Vagina (tissue), 2 donors: ENCODE measurements around the gene CARD10. TPM values are rescaled to one million over a fixed set of nuclear protein-coding genes. Genes with fewer than 3 reads are reported as not detected.

Experiments used
- DNase-seq, 2 donors: peaks; one replicate each; pipeline ENCODE4 v3.0.0-alpha.2; 2017; ENCODE audit errors: extremely low spot score in 2 of 2
- H3K27ac ChIP-seq: fragments of 200-600 bp; sonication (generic); one replicate; pipeline ENCODE4 v1.5.1; 2019
- H3K27me3 ChIP-seq: fragments of 200-600 bp; sonication (generic); one replicate; pipeline ENCODE4 v1.5.1; 2019
- H3K36me3 ChIP-seq, 2 donors: fragments of 200-600 bp; sonication (generic); one replicate each; pipeline ENCODE4 v1.5.1; 2017 to 2019
- H3K4me1 ChIP-seq: fragments of 200-600 bp; sonication (generic); one replicate; pipeline ENCODE4 v1.5.1; 2019
- H3K4me3 ChIP-seq, 2 donors: fragments of 200-600 bp; sonication (generic); 1 replicate in 1 of 2; 2 replicates in 1 of 2; pipeline ENCODE4 v1.5.1; 2016 to 2019
- H3K9me3 ChIP-seq: fragments of 200-600 bp; sonication (generic); one replicate; pipeline ENCODE4 v1.5.1; 2019
- CTCF ChIP-seq, 3 experiments: fragments of 450-650 bp in 2 of 3; fragments of 200-600 bp in 1 of 3; sonication (generic) in 1 of 3; IDR thresholded peaks; one replicate each; pipeline ENCODE4 v1.5.1; 2017 to 2019; ENCODE audit warnings: antibody characterized with exemption in 3 of 3, mild to moderate bottlenecking in 2 of 3, moderate library complexity in 2 of 3
- POLR2A ChIP-seq, 2 donors: fragments of 450-650 bp; IDR thresholded peaks; one replicate each; pipeline ENCODE4 v1.6.1; 2017; ENCODE audit warnings: antibody characterized with exemption in 2 of 2, mild to moderate bottlenecking in 2 of 2, moderate library complexity in 2 of 2
- POLR2AphosphoS5 ChIP-seq, 2 donors: sonication (generic); formaldehyde crosslinking; IDR thresholded peaks; one replicate each; pipeline ENCODE4 v1.9.0; 2017; ENCODE audit warnings: antibody characterized with exemption in 2 of 2, mild to moderate bottlenecking in 2 of 2, low read depth in 1 of 2; ENCODE audit not compliant: insufficient read depth in 1 of 2
- intact Hi-C: fragments of 100-400 bp; cut with DNase I; formaldehyde crosslinking; loops from one replicate; pipeline ENCODE4 v1.15.1; 2023
- total RNA-seq: library from RNA; depleted of rRNA; stranded (reverse); fragments of >200 nt; gene quantifications from one replicate; pipeline ENCODE4 v1.2.3, GENCODE V29; 2016

The CARD10 gene
- total RNA-seq, 1 donor from 2014 or later, result 11.0 TPM

GRCh38 chr22:37505989-37506388, 13.2 kb downstream of the CARD10 start:
- no peak for DNase-seq
- TF ChIP-seq POLR2AphosphoS5 (IDR thresholded peaks at IDR 0.05; ENCODE audit: insufficient read depth in 1 of 2, low read depth in 1 of 2) (no peak), CTCF (IDR thresholded peaks at IDR 0.05) (no peak), POLR2A (IDR thresholded peaks at IDR 0.05) (no peak)
- H3K27ac ChIP-seq, result no peak overlapping the region
- no peak overlapping the region for H3K4me3 ChIP-seq
- no peaks in the 10 kb centered on the region for H3K36me3 ChIP-seq
- no peaks in the 10 kb centered on the region for H3K9me3 ChIP-seq
- intact Hi-C loops, result no loop called here
- H3K4me1 ChIP-seq, result peaks cover 31% of the 10 kb centered on the region
- no peaks in the 10 kb centered on the region for H3K27me3 ChIP-seq

- no peak overlapping the region for H3K4me3 ChIP-seq
- TF ChIP-seq CTCF (IDR thresholded peaks at IDR 0.05), result no peak
- TF ChIP-seq POLR2AphosphoS5 (IDR thresholded peaks at IDR 0.05; ENCODE audit: insufficient read depth in 1 of 2, low read depth in 1 of 2), result no peak
- TF ChIP-seq POLR2A (IDR thresholded peaks at IDR 0.05), result no peak
- intact Hi-C loops, result no loop called here
- H3K36me3 ChIP-seq, result no peaks in the 10 kb centered on the region
- H3K27me3 ChIP-seq, result no peaks in the 10 kb centered on the region
- H3K4me1 ChIP-seq, result peaks cover 31% of the 10 kb centered on the region
- H3K9me3 ChIP-seq, result no peaks in the 10 kb centered on the region
- DNase-seq, result no peak
- H3K27ac ChIP-seq, result no peak overlapping the region
Observed at GRCh38 chr22:37505565-37505964, 13.7 kb downstream of the CARD10 start.

- intact Hi-C loops, result no loop called here
- Histone ChIP-seq H3K27ac (no peak overlapping the region), H3K27me3 (no peaks in the 10 kb centered on the region), H3K36me3 (no peaks in the 10 kb centered on the region), H3K4me1 (peaks cover 31% of the 10 kb centered on the region), H3K9me3 (no peaks in the 10 kb centered on the region), H3K4me3 (no peak overlapping the region)
- no peak for DNase-seq
- TF ChIP-seq CTCF (IDR thresholded peaks at IDR 0.05) (no peak), POLR2A (IDR thresholded peaks at IDR 0.05) (no peak), POLR2AphosphoS5 (IDR thresholded peaks at IDR 0.05; ENCODE audit: insufficient read depth in 1 of 2, low read depth in 1 of 2) (no peak)
Observed at GRCh38 chr22:37504964-37505363, 14.3 kb downstream of the CARD10 start.

- intact Hi-C loops, result no loop called here
- Histone ChIP-seq H3K36me3 (no peaks in the 10 kb centered on the region), H3K4me1 (peaks cover 28% of the 10 kb centered on the region), H3K9me3 (no peaks in the 10 kb centered on the region), H3K27ac (no peak overlapping the region), H3K27me3 (no peaks in the 10 kb centered on the region), H3K4me3 (no peak overlapping the region)
- TF ChIP-seq POLR2AphosphoS5 (IDR thresholded peaks at IDR 0.05; ENCODE audit: insufficient read depth in 1 of 2, low read depth in 1 of 2) (peak in 1 of 2 donors; percentile 21), CTCF (IDR thresholded peaks at IDR 0.05) (no peak), POLR2A (IDR thresholded peaks at IDR 0.05) (no peak)
- no peak for DNase-seq
Observed at GRCh38 chr22:37503850-37504249, 15.4 kb downstream of the CARD10 start.

- Histone ChIP-seq H3K4me1 (peaks cover 21% of the 10 kb centered on the region), H3K4me3 (no peak overlapping the region), H3K9me3 (no peaks in the 10 kb centered on the region), H3K36me3 (no peaks in the 10 kb centered on the region), H3K27me3 (no peaks in the 10 kb centered on the region), H3K27ac (peak overlapping the region; percentile 22)
- intact Hi-C loops, result no loop called here
- TF ChIP-seq POLR2A (IDR thresholded peaks at IDR 0.05), result no peak
- TF ChIP-seq POLR2AphosphoS5 (IDR thresholded peaks at IDR 0.05; ENCODE audit: insufficient read depth in 1 of 2, low read depth in 1 of 2), result no peak
- TF ChIP-seq CTCF (IDR thresholded peaks at IDR 0.05), result no peak
- no peak for DNase-seq
Observed at GRCh38 chr22:37503183-37503683, 16.0 kb downstream of the CARD10 start.
